HEK293T (cell line): ENCODE measurements around the gene NFIX.

Experiments used
- CTCF ChIA-PET: fragments of 350-600 bp; formaldehyde crosslinking; extraction: SDS; loops from one replicate; lab custom pipeline; 2021; ENCODE audit warnings: antibody characterized with exemption, inconsistent platforms; lab: Yijun Ruan, JAX
- POLR2A ChIA-PET: fragments of 350-600 bp; formaldehyde crosslinking; extraction: SDS; loops from one replicate; lab custom pipeline; 2020; ENCODE audit warnings: antibody characterized with exemption, inconsistent platforms; lab: Yijun Ruan, JAX
- DNase-seq: peaks from one replicate; pipeline ENCODE4 v3.0.0; 2012; ENCODE audit warnings: mixed read lengths; ENCODE audit errors: extremely low spot score
- ARNT ChIP-seq: fragments of 450-650 bp; IDR thresholded peaks from 2 replicates; pipeline ENCODE4 v1.6.1; 2017; ENCODE audit warnings: mild to moderate bottlenecking
- BHLHE40 ChIP-seq: fragments of 450-650 bp; IDR thresholded peaks from 2 replicates; pipeline ENCODE4 v1.6.1; 2016; ENCODE audit warnings: mild to moderate bottlenecking, moderate library complexity, borderline replicate concordance
- CTBP1 ChIP-seq: fragments of 450-650 bp; IDR thresholded peaks from 2 replicates; pipeline ENCODE4 v1.6.1; 2016; ENCODE audit warnings: borderline replicate concordance
- ELF4 ChIP-seq: fragments of 450-650 bp; IDR thresholded peaks from 2 replicates; pipeline ENCODE4 v1.6.1; 2017; ENCODE audit warnings: antibody characterized with exemption
- FOXA1 ChIP-seq: fragments of 450-650 bp; IDR thresholded peaks from 2 replicates; pipeline ENCODE4 v1.6.1; 2016; ENCODE audit warnings: mild to moderate bottlenecking
- FOXK2 ChIP-seq: fragments of 450-650 bp; IDR thresholded peaks from 2 replicates; pipeline ENCODE4 v1.6.1; 2016; ENCODE audit warnings: mild to moderate bottlenecking
- FOXM1 ChIP-seq: fragments of 450-650 bp; IDR thresholded peaks from 2 replicates; pipeline ENCODE4 v1.6.1; 2017; ENCODE audit warnings: mild to moderate bottlenecking, borderline replicate concordance
- HDGF ChIP-seq: fragments of 450-650 bp; IDR thresholded peaks from 2 replicates; pipeline ENCODE4 v1.6.1; 2017; ENCODE audit warnings: antibody characterized with exemption, borderline replicate concordance
- L3MBTL2 ChIP-seq: fragments of 450-650 bp; conservative IDR thresholded peaks from 2 replicates; pipeline ENCODE4 v1.6.1; 2016; ENCODE audit warnings: mild to moderate bottlenecking
- LEF1 ChIP-seq: fragments of 450-650 bp; IDR thresholded peaks from 2 replicates; pipeline ENCODE4 v1.6.1; 2017; ENCODE audit warnings: mild to moderate bottlenecking, borderline replicate concordance
- NFRKB ChIP-seq: fragments of 450-650 bp; IDR thresholded peaks from 2 replicates; pipeline ENCODE4 v1.6.1; 2016; ENCODE audit warnings: mild to moderate bottlenecking, moderate library complexity
- PKNOX1 ChIP-seq: fragments of 450-650 bp; IDR thresholded peaks from 2 replicates; pipeline ENCODE4 v1.6.1; 2016
- SP1 ChIP-seq: fragments of 450-650 bp; IDR thresholded peaks from 2 replicates; pipeline ENCODE4 v1.6.1; 2017
- SUZ12 ChIP-seq: fragments of 450-650 bp; IDR thresholded peaks from 2 replicates; pipeline ENCODE4 v1.6.1; 2016; ENCODE audit warnings: mild to moderate bottlenecking
- TARDBP ChIP-seq: fragments of 450-650 bp; IDR thresholded peaks from 2 replicates; pipeline ENCODE4 v1.6.1; 2016
- ZNF384 ChIP-seq: fragments of 450-650 bp; IDR thresholded peaks from 2 replicates; pipeline ENCODE4 v1.6.1; 2016

Gene NFIX

GRCh38 chr19:13098277-13099072, 103.2 kb downstream of the NFIX start:
- POLR2A ChIA-PET = no interaction called here
- no peak for TF ChIP-seq SP1
- TF ChIP-seq FOXA1 = no peak
- no peak for TF ChIP-seq ELF4
- TF ChIP-seq ZNF384 = no peak
- no peak for TF ChIP-seq L3MBTL2
- no peak for TF ChIP-seq SUZ12
- no peak for TF ChIP-seq HDGF
- no peak for TF ChIP-seq CTBP1
- TF ChIP-seq FOXK2 = no peak
- no peak for TF ChIP-seq FOXM1
- TF ChIP-seq PKNOX1 = no peak
- no peak for TF ChIP-seq TARDBP
- TF ChIP-seq NFRKB = no peak
- no peak for TF ChIP-seq LEF1
- no peak for TF ChIP-seq ARNT
- no peak for TF ChIP-seq BHLHE40
- DNase-seq = no peak
- CTCF ChIA-PET = no interaction called here

- TF ChIP-seq FOXK2 (no peak), TARDBP (no peak), L3MBTL2 (no peak), ZNF384 (no peak), NFRKB (no peak), FOXA1 (no peak), ARNT (no peak), SP1 (no peak), CTBP1 (no peak), HDGF (no peak), FOXM1 (no peak), LEF1 (no peak), ELF4 (no peak), BHLHE40 (no peak), PKNOX1 (no peak), SUZ12 (no peak)
- no peak for DNase-seq
- CTCF ChIA-PET = no interaction called here
- POLR2A ChIA-PET = no interaction called here
These were observed 104.1 kb downstream of the NFIX start for GRCh38 chr19:13099073-13099999.

GRCh38 chr19:13100031-13100588, 104.8 kb downstream of the NFIX start:
- DNase-seq = no peak
- ChIA-PET POLR2A (no interaction called here), CTCF (interaction anchor here (1.3 kb wide), 1 partner anchor 123 kb away, joined by 4 read pairs; no protein-coding TSS in a partner anchor)
- TF ChIP-seq L3MBTL2 = no peak
- no peak for TF ChIP-seq ARNT
- no peak for TF ChIP-seq CTBP1
- TF ChIP-seq TARDBP = no peak
- TF ChIP-seq LEF1 = no peak
- TF ChIP-seq FOXM1 = no peak
- TF ChIP-seq SP1 = no peak
- TF ChIP-seq HDGF = no peak
- no peak for TF ChIP-seq ZNF384
- TF ChIP-seq SUZ12 = no peak
- TF ChIP-seq ELF4 = no peak
- TF ChIP-seq PKNOX1 = no peak
- TF ChIP-seq NFRKB = no peak

- TF ChIP-seq LEF1 = no peak
- TF ChIP-seq TARDBP = no peak
- no peak for TF ChIP-seq SP1
- TF ChIP-seq L3MBTL2 = no peak
- no peak for TF ChIP-seq FOXM1
- no peak for TF ChIP-seq BHLHE40
- no peak for TF ChIP-seq ELF4
- no peak for TF ChIP-seq HDGF
- TF ChIP-seq PKNOX1 = no peak
- TF ChIP-seq SUZ12 = no peak
- TF ChIP-seq CTBP1 = no peak
- TF ChIP-seq FOXK2 = no peak
- TF ChIP-seq ZNF384 = no peak
- ChIA-PET CTCF (interaction anchor here (0.7 to 1.3 kb wide), 3 partner anchors 49 to 133 kb away, joined by 3 to 4 read pairs (median 3); partner anchors contain the start of genes IER2 and STX10), POLR2A (interaction anchor here (1.1 to 1.2 kb wide), 2 partner anchors 17 to 62 kb away, joined by 3 to 4 read pairs; partner anchors contain the start of gene NACC1)
- no peak for DNase-seq
These were observed 105.7 kb downstream of the NFIX start for GRCh38 chr19:13100841-13101589.
